Muscle layer of colon (tissue), 2 donors: ENCODE measurements around the gene VIPR2.

ENCODE experiments used
- H3K27ac ChIP-seq: one replicate; pipeline ENCODE4 v1.7.0; 2013; ENCODE audit warnings: low read depth, mild to moderate bottlenecking, low read length, moderate library complexity
- H3K27me3 ChIP-seq, 2 donors: one replicate each; pipeline ENCODE4 v1.7.0; 2013; ENCODE audit warnings: low read length in 2 of 2, mild to moderate bottlenecking in 2 of 2; ENCODE audit not compliant: insufficient read depth in 2 of 2, control insufficient read depth in 1 of 2
- H3K36me3 ChIP-seq: one replicate; pipeline ENCODE4 v1.7.0; 2013; ENCODE audit warnings: mild to moderate bottlenecking, low read length; ENCODE audit not compliant: insufficient read depth
- H3K4me1 ChIP-seq: one replicate; pipeline ENCODE4 v1.7.0; 2013; ENCODE audit warnings: mild to moderate bottlenecking, low read length; ENCODE audit not compliant: insufficient read depth
- H3K4me3 ChIP-seq, 2 donors: one replicate each; pipeline ENCODE4 v1.7.0; 2013; ENCODE audit warnings: low read length in 2 of 2, low read depth in 1 of 2, mild to moderate bottlenecking in 1 of 2, moderate library complexity in 1 of 2
- H3K9ac ChIP-seq: one replicate; pipeline ENCODE4 v1.7.0; 2013; ENCODE audit warnings: low read length
- H3K9me3 ChIP-seq: one replicate; pipeline ENCODE4 v1.7.0; 2013; ENCODE audit warnings: mild to moderate bottlenecking, low read length
- donor health status: abdominal sarcoma.
- donor health status: Adenocarcinoma of cecum.

Gene VIPR2

GRCh38 chr7:159038066-159038465 lies 106.6 kb downstream of the VIPR2 start:
- no peak overlapping the region for H3K4me3 ChIP-seq
- no peaks in the 10 kb centered on the region for H3K36me3 ChIP-seq
- no peak overlapping the region for H3K27ac ChIP-seq
- no peaks in the 10 kb centered on the region for H3K4me1 ChIP-seq
- no peaks in the 10 kb centered on the region for H3K27me3 ChIP-seq
- no peak overlapping the region for H3K9ac ChIP-seq
- H3K9me3 ChIP-seq: no peaks in the 10 kb centered on the region

- Histone ChIP-seq H3K36me3 (no peaks in the 10 kb centered on the region), H3K9me3 (no peaks in the 10 kb centered on the region), H3K4me1 (no peaks in the 10 kb centered on the region), H3K9ac (no peak overlapping the region), H3K4me3 (no peak overlapping the region), H3K27ac (no peak overlapping the region), H3K27me3 (no peaks in the 10 kb centered on the region)
Measured at GRCh38 chr7:159036916-159037605, 107.6 kb downstream of the VIPR2 start.

GRCh38 chr7:159035571-159036073 lies 109.0 kb downstream of the VIPR2 start:
- H3K4me3 ChIP-seq: no peak overlapping the region
- no peaks in the 10 kb centered on the region for H3K9me3 ChIP-seq
- no peaks in the 10 kb centered on the region for H3K36me3 ChIP-seq
- H3K4me1 ChIP-seq: no peaks in the 10 kb centered on the region
- H3K27me3 ChIP-seq: no peaks in the 10 kb centered on the region
- H3K27ac ChIP-seq: no peak overlapping the region
- no peak overlapping the region for H3K9ac ChIP-seq

- H3K36me3 ChIP-seq: no peaks in the 10 kb centered on the region
- no peak overlapping the region for H3K9ac ChIP-seq
Measured at GRCh38 chr7:159034988-159035387, 109.7 kb downstream of the VIPR2 start.

GRCh38 chr7:159034394-159034793 lies 110.3 kb downstream of the VIPR2 start:
- H3K9ac ChIP-seq: no peak overlapping the region

More at GRCh38 chr7:159034988-159035387, 109.7 kb downstream of the VIPR2 start:
- H3K4me3 ChIP-seq: no peak overlapping the region
- H3K9me3 ChIP-seq: no peaks in the 10 kb centered on the region
- H3K27me3 ChIP-seq: no peaks in the 10 kb centered on the region
- H3K4me1 ChIP-seq: no peaks in the 10 kb centered on the region
- H3K27ac ChIP-seq: no peak overlapping the region

GRCh38 chr7:159033956-159034355 lies 110.7 kb downstream of the VIPR2 start:
- H3K4me3 ChIP-seq: no peak overlapping the region

More at GRCh38 chr7:159034394-159034793, 110.3 kb downstream of the VIPR2 start:
- Histone ChIP-seq H3K4me3 (no peak overlapping the region), H3K36me3 (no peaks in the 10 kb centered on the region), H3K4me1 (no peaks in the 10 kb centered on the region), H3K27me3 (no peaks in the 10 kb centered on the region), H3K27ac (no peak overlapping the region), H3K9me3 (no peaks in the 10 kb centered on the region)

GRCh38 chr7:159033473-159033825 lies 111.2 kb downstream of the VIPR2 start:
- no peaks in the 10 kb centered on the region for H3K9me3 ChIP-seq
- no peak overlapping the region for H3K27ac ChIP-seq
- H3K36me3 ChIP-seq: no peaks in the 10 kb centered on the region
- H3K27me3 ChIP-seq: no peaks in the 10 kb centered on the region
- no peak overlapping the region for H3K4me3 ChIP-seq
- no peaks in the 10 kb centered on the region for H3K4me1 ChIP-seq
- no peak overlapping the region for H3K9ac ChIP-seq

More at GRCh38 chr7:159033956-159034355, 110.7 kb downstream of the VIPR2 start:
- Histone ChIP-seq H3K4me1 (no peaks in the 10 kb centered on the region), H3K9ac (no peak overlapping the region), H3K9me3 (no peaks in the 10 kb centered on the region), H3K27ac (no peak overlapping the region), H3K27me3 (no peaks in the 10 kb centered on the region), H3K36me3 (no peaks in the 10 kb centered on the region)

GRCh38 chr7:159032753-159033472 lies 111.8 kb downstream of the VIPR2 start:
- H3K4me3 ChIP-seq: no peak overlapping the region
- no peaks in the 10 kb centered on the region for H3K9me3 ChIP-seq
- no peak overlapping the region for H3K9ac ChIP-seq
- no peaks in the 10 kb centered on the region for H3K27me3 ChIP-seq
- H3K27ac ChIP-seq: no peak overlapping the region
- no peaks in the 10 kb centered on the region for H3K4me1 ChIP-seq
- no peaks in the 10 kb centered on the region for H3K36me3 ChIP-seq

GRCh38 chr7:159032322-159032721 lies 112.3 kb downstream of the VIPR2 start:
- Histone ChIP-seq H3K4me3 (no peak overlapping the region), H3K9me3 (no peaks in the 10 kb centered on the region), H3K4me1 (no peaks in the 10 kb centered on the region), H3K36me3 (no peaks in the 10 kb centered on the region), H3K27ac (no peak overlapping the region), H3K27me3 (no peaks in the 10 kb centered on the region), H3K9ac (no peak overlapping the region)

- H3K4me1 ChIP-seq: no peaks in the 10 kb centered on the region
- H3K9ac ChIP-seq: no peak overlapping the region
- no peak overlapping the region for H3K27ac ChIP-seq
- no peaks in the 10 kb centered on the region for H3K9me3 ChIP-seq
- no peaks in the 10 kb centered on the region for H3K27me3 ChIP-seq
- no peak overlapping the region for H3K4me3 ChIP-seq
- no peaks in the 10 kb centered on the region for H3K36me3 ChIP-seq
Measured at GRCh38 chr7:159031750-159032149, 112.9 kb downstream of the VIPR2 start.

- Histone ChIP-seq H3K27ac (no peak overlapping the region), H3K27me3 (no peaks in the 10 kb centered on the region), H3K4me1 (no peaks in the 10 kb centered on the region), H3K9me3 (no peaks in the 10 kb centered on the region), H3K36me3 (no peaks in the 10 kb centered on the region), H3K4me3 (peak overlapping the region; percentile 3 to 56), H3K9ac (no peak overlapping the region)
Measured at GRCh38 chr7:159031135-159031701, 113.4 kb downstream of the VIPR2 start.
